HG03442 (cell line): ENCODE measurements around the gene BTN2A1.
"Not testable (repeated sequence)": the region's sequence is repeated elsewhere in the genome, so short reads cannot be mapped to it uniquely, and the experiment has no call there.

Source experiments
- ATAC-seq: cut with Tn5 transposase; IDR thresholded peaks from one replicate; pipeline ENCODE4 v1.9.1; 2021; ENCODE audit warnings: mild to moderate bottlenecking, moderate library complexity; ENCODE audit not compliant: unreplicated experiment

BTN2A1 gene

GRCh38 chr6:26457806-26458688, at the start of gene BTN2A1:
Gene BTN2A1 (plus strand): TSS chr6:26457955. CDS start chr6:26458637, 682 bp downstream.
- ATAC-seq: peak; percentile 93

- ATAC-seq: no peak
These were observed 48.7 kb upstream of the BTN2A1 start for GRCh38 chr6:26408828-26409730.

DNA sequence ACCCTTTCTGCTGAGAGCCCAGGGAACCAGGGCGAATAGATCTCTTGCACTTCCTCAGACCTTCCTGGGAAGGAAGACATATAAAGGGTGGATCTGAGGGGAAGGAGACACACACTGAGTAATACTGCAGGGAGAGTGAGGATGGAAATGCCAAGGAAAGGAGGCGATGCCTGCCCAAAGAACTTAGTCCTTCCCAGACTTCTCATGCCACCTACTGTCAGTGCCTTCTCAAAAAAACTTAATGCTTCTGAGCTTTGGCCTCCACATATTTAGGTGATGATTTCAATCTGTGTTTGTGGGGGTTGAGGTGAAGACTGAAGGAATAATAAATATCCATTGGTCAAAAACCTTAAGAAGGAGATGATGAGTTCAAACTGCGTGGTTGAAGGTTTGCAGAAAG, 46.0 kb upstream of the BTN2A1 start:
- no peak for ATAC-seq

- no peak for ATAC-seq
These were observed 45.5 kb upstream of the BTN2A1 start for GRCh38 chr6:26412228-26412627.

- ATAC-seq: no peak
These were observed 44.8 kb upstream of the BTN2A1 start for GRCh38 chr6:26412954-26413353.

GRCh38 chr6:26414281-26414680, 43.5 kb upstream of the BTN2A1 start:
- no peak for ATAC-seq

GRCh38 chr6:26415036-26415614, 42.6 kb upstream of the BTN2A1 start:
- ATAC-seq: no peak

DNA sequence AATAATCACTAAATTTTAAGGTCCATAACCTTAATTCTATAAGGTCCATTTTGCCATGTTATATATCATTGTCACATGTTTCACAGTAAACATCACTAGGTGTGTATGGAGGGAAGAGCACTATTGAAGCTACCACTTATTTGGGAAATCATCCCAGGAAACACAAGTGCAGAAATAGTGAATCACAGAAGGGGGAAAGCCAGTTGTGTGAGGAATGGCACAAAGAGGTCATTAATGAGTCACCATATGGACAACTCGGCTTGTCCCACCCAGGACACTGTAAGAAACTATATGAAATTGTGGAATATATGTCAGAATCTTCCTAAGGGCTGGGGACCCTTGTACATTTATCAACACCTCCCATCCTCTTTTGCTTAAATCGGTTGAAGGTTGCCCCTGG, 42.0 kb upstream of the BTN2A1 start:
- ATAC-seq: no peak

- no peak for ATAC-seq
These were observed 41.5 kb upstream of the BTN2A1 start for GRCh38 chr6:26416288-26416687.

DNA sequence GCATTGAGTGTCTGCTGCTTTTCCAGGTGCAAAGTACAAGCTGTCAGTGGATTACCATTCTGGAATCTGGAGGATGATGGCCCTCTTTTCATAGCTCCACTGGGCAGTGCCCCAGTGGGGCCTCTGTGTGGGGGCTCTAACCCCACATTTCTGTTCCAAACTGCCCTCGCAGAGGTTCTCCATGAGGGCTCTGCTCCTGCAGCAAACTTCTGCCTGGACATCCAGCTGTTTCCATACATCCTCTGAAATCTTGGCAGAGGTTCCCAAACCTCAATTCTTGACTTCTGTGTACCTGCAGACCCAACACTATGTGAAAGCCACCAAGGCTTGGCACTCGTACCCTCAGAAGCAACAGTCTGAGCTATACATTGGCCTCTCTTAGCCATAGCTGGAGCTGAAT, 39.7 kb upstream of the BTN2A1 start:
- not testable (repeated sequence) for ATAC-seq

GRCh38 chr6:26418795-26419194, 39.0 kb upstream of the BTN2A1 start:
- not testable (repeated sequence) for ATAC-seq

GRCh38 chr6:26420688-26421171, 37.0 kb upstream of the BTN2A1 start:
- no peak for ATAC-seq

DNA sequence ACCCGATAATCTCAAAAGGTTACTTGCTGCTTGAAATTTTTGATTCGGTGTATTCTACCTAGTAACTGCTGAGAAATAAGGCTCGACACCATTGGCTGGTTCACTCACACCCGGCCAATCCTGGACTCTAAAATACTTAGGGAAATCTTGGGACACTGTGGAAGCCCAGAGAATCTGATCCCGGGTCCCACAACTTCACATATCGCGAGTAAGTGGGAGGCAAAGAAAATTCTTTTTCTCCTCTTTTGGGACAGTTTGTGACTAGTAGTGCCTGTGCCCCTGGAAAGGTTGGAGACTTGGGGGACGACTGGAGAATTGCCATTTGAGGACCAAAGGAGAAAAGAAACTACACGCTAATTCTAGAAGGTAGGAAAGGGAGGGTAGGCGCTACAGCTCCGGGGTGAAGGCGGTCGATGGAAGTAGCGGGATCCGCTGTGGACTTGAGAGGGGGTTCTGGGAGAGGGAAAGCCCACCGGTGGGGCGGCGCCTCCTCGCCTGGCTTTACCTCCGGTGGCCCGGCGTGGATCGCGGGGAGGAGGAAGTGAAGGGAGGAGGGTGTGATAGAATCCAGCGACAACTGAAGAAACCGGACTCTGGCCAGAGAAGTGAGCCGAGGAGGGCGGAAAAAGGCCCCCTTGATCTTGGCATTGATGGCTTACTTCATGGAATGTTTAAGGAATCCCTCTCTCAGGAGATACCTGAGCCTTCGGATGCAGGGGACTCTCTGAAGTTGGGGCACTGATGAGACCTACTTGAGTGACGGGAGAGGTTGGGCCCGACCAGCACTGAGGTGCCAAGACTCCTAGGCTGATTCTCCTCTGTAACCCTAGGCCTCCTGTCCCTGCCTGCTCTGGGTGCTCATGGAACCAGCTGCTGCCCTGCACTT, 36.3 kb upstream of the BTN2A1 start:
- ATAC-seq: peak; percentile 83

DNA sequence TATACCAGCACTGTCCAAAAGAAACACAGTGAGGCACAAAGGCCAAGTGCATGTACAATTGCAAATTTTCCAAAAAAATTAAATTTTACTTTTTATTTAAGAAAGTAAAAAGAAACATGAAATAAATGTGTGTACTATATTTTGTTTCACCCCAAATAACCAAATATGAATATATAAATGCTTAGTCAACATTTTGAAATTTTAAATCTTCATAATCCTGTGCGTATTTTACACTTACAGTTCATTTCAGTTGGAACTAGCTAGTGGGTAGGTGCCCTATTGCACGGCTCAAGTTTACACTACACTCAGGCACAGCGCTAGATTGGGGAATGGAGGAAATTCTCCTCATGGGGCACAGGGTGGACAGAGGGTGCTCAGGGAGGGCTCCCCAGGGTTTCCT, 35.4 kb upstream of the BTN2A1 start:
- ATAC-seq: no peak

GRCh38 chr6:26426691-26427450, 30.9 kb upstream of the BTN2A1 start:
- no peak for ATAC-seq

DNA sequence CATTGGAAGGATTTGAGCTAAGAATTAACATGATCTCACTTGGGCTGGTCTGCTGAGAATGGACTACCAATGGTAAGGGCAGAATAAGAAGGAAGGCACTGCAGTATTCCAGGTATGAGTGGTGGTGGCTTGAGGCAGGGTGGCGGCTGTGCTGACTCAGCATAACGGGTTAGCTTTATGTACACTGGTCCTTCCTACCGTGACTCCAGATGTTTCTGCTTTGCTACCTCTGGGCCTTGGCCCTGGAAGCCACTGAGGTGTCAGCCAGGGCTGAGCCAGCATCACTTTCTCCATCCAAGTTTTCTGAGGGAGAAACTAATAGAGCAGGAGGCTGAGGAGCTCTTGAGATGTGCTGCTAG, 30.3 kb upstream of the BTN2A1 start:
- ATAC-seq: no peak

GRCh38 chr6:26428206-26428605, 29.5 kb upstream of the BTN2A1 start:
- no peak for ATAC-seq

GRCh38 chr6:26430787-26431186, 27.0 kb upstream of the BTN2A1 start:
- ATAC-seq: no peak
